ENCODE measurements around the gene RUVBL1.

Gene RUVBL1

GRCh38 chr3:128081226-128081625 lies 42.4 kb downstream of the RUVBL1 start:
- DNase-seq = no peak

GRCh38 chr3:128080323-128081080 lies 43.1 kb downstream of the RUVBL1 start:
- no peak for DNase-seq

GRCh38 chr3:128079823-128080222 lies 43.8 kb downstream of the RUVBL1 start:
- no peak for DNase-seq

- no peak for DNase-seq
These were observed 44.7 kb downstream of the RUVBL1 start for GRCh38 chr3:128078875-128079274.

- no peak for DNase-seq
These were observed 45.3 kb downstream of the RUVBL1 start for GRCh38 chr3:128078322-128078721.

- no peak for DNase-seq
These were observed 45.9 kb downstream of the RUVBL1 start for GRCh38 chr3:128077665-128078064.

- DNase-seq = no peak
These were observed 46.4 kb downstream of the RUVBL1 start for GRCh38 chr3:128077202-128077624.

GRCh38 chr3:128076483-128077201 lies 47.0 kb downstream of the RUVBL1 start:
- peak; percentile 11 for DNase-seq

GRCh38 chr3:128075522-128076482 lies 47.8 kb downstream of the RUVBL1 start:
- peak; percentile 83 for DNase-seq

- DNase-seq = peak; percentile 57
These were observed 48.6 kb downstream of the RUVBL1 start for GRCh38 chr3:128074851-128075521.

- DNase-seq = no peak
These were observed 49.8 kb downstream of the RUVBL1 start for GRCh38 chr3:128073807-128074206.

- no peak for DNase-seq
These were observed 50.4 kb downstream of the RUVBL1 start for GRCh38 chr3:128073185-128073725.

- no peak for DNase-seq
These were observed 51.0 kb downstream of the RUVBL1 start for GRCh38 chr3:128072454-128073184.

- no peak for DNase-seq
These were observed 51.7 kb downstream of the RUVBL1 start for GRCh38 chr3:128071771-128072453.

- no peak for DNase-seq
These were observed 52.6 kb downstream of the RUVBL1 start for GRCh38 chr3:128070898-128071591.

GRCh38 chr3:128069271-128069670 lies 54.3 kb downstream of the RUVBL1 start:
- DNase-seq = no peak

- DNase-seq = no peak
These were observed 55.4 kb downstream of the RUVBL1 start for GRCh38 chr3:128068156-128068620.

- DNase-seq = no peak
These were observed 56.1 kb downstream of the RUVBL1 start for GRCh38 chr3:128067489-128067888.

- DNase-seq = no peak
These were observed 56.9 kb downstream of the RUVBL1 start for GRCh38 chr3:128066676-128067075.

- peak; percentile 90 for DNase-seq
These were observed 57.5 kb downstream of the RUVBL1 start for GRCh38 chr3:128066114-128066513.

Data from NCI-H2171 (cell line).